K562 (cell line): ENCODE data around the gene UBXN11.
A peak's percentile ranks its signal among the peaks of the same experiment; 100 is the strongest.

Experiments
- NFYB ChIP-seq: IDR thresholded peaks from 2 replicates; pipeline ENCODE4 v1.6.1; 2011; ENCODE audit warnings: mild to moderate bottlenecking, moderate library complexity; ENCODE audit not compliant: insufficient read length; ENCODE audit errors: extremely low read depth
- RCOR1 ChIP-seq, 2 experiments: IDR thresholded peaks; 2 replicates each; pipeline ENCODE4 v1.6.1; 2012; ENCODE audit warnings: low read depth in 2 of 2, low read length in 2 of 2, borderline replicate concordance in 1 of 2, improper control_type of control experiment in 1 of 2
- TF ChIP-seq, protein P1 (sequence below): fragments of 450-650 bp; formaldehyde crosslinking; IDR thresholded peaks from 2 replicates; pipeline ENCODE4 v1.4.0; 2022; ENCODE audit warnings: missing genetic modification characterization
- TF ChIP-seq, protein P2 (sequence below): sonication (generic); formaldehyde crosslinking; IDR thresholded peaks from 2 replicates; pipeline ENCODE4 v1.8.1; 2023; ENCODE audit warnings: mild to moderate bottlenecking, missing genetic modification reagents

DNA sequence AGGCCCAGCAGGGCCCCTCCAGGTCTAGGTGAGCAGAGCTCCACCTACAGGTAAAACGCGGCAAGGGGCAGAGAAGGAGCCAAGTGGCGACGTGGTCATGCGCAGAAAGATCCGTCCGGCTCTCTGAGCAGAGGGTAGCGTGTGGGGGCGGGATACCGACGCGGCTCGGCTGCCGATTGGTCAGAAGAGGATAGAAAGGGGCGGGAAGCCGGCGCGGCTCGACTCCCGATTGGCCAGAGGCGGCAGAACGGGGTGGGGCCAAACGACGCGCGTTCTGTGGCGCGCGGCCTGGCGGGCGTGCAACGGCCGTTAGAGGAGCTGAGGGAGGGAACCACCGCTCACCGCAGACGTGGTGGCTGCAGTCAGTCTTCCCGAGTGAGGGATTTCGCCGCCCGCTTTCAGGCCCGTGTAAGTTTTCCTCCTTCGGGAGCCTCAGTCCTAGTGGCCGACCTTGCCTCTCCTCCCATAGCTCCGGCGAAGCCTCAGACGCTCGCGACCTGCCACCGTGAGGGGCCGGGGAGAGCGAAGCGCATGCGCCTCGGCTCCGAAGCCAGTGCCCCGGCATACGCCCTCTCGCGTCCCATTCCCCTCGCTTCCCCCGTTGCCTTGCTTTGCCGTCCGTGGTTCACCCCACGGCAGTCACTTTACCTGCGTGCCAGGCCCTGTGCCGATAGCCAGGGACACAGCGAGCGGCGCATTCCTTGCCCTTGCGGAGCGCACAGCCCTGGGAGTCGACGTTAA is 72.4 kb downstream of the UBXN11 start, which contains the start of gene CEP85:
- TF ChIP-seq, protein P1, sequence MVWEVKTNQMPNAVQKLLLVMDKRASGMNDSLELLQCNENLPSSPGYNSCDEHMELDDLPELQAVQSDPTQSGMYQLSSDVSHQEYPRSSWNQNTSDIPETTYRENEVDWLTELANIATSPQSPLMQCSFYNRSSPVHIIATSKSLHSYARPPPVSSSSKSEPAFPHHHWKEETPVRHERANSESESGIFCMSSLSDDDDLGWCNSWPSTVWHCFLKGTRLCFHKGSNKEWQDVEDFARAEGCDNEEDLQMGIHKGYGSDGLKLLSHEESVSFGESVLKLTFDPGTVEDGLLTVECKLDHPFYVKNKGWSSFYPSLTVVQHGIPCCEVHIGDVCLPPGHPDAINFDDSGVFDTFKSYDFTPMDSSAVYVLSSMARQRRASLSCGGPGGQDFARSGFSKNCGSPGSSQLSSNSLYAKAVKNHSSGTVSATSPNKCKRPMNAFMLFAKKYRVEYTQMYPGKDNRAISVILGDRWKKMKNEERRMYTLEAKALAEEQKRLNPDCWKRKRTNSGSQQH (CRISPR knock-in tag), result peak; percentile 72; the same call in 1 of the 2 replicates
- TF ChIP-seq NFYB, result peak; percentile 82
- TF ChIP-seq RCOR1 (IDR thresholded peaks at IDR 0.05; ENCODE audit: borderline replicate concordance in 1 of 2, low read depth in 2 of 2, low read length in 2 of 2), result peak in 1 of 2 experiments; percentile 54; a peak in 1 of 4 replicates
- TF ChIP-seq, protein P2, sequence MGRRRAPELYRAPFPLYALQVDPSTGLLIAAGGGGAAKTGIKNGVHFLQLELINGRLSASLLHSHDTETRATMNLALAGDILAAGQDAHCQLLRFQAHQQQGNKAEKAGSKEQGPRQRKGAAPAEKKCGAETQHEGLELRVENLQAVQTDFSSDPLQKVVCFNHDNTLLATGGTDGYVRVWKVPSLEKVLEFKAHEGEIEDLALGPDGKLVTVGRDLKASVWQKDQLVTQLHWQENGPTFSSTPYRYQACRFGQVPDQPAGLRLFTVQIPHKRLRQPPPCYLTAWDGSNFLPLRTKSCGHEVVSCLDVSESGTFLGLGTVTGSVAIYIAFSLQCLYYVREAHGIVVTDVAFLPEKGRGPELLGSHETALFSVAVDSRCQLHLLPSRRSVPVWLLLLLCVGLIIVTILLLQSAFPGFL (CRISPR knock-in tag), result peak; percentile 8; the same call in 1 of the 2 replicates
